ENCODE results near the gene PRH1.

PRH1 gene

GRCh38 chr12:10884086-10884725, at the start of gene PRH1:
Gene PRH1, minus strand, starts transcription at chr12:10884255. Its CDS starts 38 bp downstream, at chr12:10884217.
- no peak for DNase-seq (ENCODE audit: low read depth)

DNA sequence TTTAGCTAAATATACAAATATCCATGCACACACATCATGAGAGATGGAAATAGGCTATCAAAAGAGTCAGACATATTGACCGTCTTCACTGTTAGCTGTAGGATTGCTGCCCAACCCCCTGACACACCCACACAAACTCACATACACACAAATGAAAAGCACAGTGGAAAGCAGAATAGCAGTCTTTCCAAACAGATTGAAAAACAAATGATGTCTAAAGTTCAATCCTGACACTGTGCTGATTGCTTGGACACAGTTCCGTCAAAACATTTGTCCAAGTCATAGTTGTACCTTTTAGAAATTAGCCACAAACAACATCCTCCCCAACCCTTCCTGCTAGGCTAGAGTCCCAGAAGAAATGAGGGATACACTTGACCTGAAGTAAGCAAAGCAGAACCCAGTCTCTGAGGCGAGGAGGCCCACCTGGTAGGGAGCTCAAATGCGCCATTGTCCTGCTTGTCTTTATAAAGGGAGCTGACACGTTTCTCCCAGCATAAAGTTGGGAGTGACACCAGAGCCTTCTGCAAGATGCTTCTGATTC, 44.8 kb upstream of the PRH1 start, which contains the start of gene PRH2:
Gene PRH2, plus strand, starts transcription at position 491 of the 541 bp plus-strand sequence. Its CDS starts 38 bp downstream, at position 529.
- no peak for DNase-seq (ENCODE audit: low read depth)

GRCh38 chr12:10926269-10926668, 42.2 kb upstream of the PRH1 start:
- DNase-seq (ENCODE audit: low read depth), result no peak

DNA sequence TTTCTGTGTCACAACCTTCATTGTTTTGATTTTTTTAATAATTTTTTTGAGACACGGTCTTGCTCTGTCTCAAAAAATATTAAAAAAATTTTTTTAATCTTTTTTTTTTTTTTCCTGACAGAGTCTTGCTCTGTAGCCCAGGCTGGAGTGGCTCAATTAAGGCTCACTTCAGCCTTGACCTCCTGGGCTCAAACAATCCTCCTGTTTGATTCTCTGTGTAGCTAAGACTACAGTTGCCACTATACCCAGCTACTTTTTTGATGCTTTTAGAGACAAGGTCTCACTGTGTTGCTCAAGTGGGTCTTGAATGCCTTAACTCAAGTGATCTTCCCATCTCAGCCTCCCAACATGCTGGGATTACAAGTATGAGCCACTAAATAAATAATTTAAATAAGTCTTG, 35.8 kb upstream of the PRH1 start:
- no peak for DNase-seq (ENCODE audit: low read depth)

- no peak for DNase-seq (ENCODE audit: low read depth)
Observed at GRCh38 chr12:10910380-10910779, 26.3 kb upstream of the PRH1 start.

DNA sequence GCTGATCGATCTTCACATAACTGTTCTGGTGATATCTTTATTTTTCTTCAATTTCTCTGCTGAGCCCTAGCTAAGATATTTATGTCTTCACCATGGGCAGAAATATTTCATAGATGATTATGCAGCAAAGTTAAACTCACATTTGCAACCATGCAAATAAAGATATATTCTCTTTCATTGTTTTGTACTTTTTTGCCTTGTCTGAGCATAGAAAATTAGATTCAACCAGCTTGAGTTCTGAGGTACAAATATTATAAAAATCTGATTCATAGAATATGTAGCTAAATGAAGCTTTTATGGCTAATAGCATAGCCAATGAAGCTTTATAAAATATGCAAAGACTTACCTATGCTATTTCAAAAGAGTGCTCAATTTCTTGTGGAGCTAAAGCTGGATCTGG, 25.4 kb upstream of the PRH1 start, which contains the start of gene TAS2R13:
Gene TAS2R13, minus strand, starts transcription at position 101 of the 400 bp plus-strand sequence. CDS start 264 bp downstream, outside the sequence.
- DNase-seq (ENCODE audit: low read depth), result no peak

- no peak for DNase-seq (ENCODE audit: low read depth)
Observed at GRCh38 chr12:10904686-10905085, 20.6 kb upstream of the PRH1 start.

DNA sequence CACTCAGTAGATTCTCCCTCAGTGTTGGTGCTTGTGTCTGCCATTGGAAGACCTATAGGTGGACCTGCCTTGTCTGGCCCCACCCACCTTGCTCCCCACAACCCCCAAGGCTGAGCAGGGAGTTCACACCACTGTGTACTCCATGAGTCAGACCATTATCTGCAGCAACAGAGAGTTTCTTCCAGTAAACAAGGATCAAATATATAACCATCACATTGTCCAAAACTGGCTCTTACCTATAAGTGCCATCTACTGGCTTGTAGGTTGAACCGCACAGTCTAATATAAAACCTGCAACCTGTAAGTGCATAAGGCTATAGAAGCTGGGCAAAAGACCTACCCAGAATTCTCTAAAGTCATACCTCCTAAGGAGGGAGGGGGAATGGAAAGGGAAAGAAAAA, 17.4 kb upstream of the PRH1 start:
- no peak for DNase-seq (ENCODE audit: low read depth)

DNA sequence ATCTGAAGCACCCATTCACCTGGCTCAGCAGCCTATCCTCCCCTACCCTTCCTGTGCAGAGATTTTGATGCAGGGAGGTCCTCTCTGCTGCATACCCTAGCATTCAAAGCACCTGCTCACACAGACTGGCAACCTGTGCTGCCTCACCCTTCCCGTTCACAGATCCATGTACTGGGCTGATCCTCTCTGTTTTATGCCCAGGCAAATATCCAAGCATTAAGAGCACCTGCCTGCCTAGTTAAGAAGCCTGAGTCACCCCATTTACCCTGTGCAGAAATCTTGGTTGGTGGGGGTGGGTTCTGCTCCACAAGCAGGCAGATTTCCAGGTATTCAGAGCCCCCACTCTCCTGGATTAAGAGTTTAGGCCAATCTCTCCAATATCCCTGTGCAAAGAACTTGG, 16.9 kb upstream of the PRH1 start:
- no peak for DNase-seq (ENCODE audit: low read depth)

DNA sequence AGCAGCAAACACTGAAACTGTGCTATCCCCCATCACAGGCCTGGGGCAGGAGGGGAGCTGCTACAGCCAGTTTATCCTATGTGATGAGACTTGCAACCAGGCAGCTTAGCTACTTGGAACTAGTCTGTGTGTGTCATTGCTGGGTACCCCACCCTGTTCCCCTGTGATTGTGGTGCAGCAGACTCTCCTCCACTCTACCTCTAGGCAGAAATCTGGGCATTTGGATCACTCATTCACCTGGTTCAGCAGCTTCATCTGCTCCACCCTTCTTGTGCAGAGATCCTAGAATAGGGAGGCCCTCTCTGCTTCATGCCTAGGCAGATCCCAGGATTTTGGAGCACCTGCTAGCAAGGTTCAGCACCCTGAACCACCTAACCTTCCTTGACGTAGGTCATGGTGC, 16.5 kb upstream of the PRH1 start:
- no peak for DNase-seq (ENCODE audit: low read depth)

DNA sequence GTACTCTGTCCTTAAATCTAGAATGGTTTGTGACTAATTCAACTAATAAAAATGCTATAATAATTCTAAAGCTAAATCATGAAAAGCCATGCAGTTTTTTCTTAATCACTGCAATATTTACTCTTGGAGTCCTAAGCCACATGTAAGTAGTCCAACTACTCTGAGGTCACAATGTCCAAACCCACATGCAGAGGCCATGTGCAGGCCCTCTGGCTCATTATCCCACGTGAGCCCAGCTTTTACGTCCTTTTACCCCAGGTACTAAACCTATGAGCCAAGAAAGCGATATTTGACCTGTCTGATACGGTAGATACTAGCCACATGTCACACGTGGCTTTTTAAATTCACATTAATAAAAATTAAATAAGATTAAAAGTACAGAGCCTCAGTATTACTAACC, 12.8 kb upstream of the PRH1 start:
- no peak for DNase-seq (ENCODE audit: low read depth)

DNA sequence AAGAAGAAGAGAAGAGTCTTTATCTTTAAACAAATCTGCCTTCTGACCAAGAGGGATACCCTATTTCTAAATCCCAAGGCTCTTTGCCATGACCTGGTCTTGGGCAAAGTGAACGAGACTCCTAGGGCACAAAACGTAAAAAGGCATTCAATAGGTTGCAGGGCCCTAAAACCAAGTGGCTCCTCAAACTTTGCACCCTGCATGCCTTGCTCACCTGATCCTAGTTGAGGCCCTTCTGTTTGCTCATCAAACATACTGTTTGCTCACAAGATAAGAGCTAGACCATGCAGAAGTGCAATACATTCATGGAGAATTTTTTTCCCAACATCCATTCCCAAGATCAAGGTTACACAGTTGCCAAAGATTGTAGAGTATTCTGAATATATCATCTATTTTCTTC, 7.9 kb upstream of the PRH1 start:
- DNase-seq (ENCODE audit: low read depth), result no peak

DNA sequence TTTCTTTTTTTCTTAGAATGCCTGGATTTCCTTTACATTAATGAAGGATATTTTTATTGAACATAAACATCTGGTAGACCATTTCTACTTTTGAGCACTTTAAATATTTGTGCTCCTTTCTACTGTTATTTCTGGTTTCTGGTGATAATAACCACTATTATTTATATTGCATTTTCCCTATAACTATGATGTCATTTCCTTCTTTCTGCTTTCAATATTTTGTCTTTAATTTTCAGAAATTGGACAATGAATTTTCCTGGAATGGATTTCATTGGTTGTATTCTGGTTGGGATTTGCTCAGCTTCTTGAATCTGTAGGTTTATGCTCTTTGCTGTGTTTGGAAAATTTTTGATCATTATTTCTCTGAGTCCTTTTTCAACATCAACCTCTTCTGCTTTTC, 5.2 kb upstream of the PRH1 start:
- no peak for DNase-seq (ENCODE audit: low read depth)

DNA sequence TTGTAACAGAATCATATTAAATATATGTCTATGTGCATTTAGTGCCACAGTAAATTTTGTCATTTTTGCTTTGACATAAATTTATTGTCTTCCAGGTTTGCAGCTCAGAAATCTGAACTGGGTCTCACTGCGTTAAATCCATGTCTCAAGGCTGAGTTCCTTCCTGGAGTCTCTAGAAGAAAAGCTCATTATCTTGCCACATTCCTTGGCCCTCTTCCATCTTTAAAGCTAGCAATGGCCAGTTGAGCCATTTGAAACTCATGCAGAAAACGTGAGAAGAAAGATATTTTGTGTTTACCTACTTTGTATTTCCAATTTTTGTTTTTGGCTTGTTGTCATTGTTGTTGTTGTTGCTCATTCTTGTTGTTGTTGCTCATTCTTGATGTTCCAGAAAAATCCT, 10.7 kb downstream of the PRH1 start:
- no peak for DNase-seq (ENCODE audit: low read depth)

GRCh38 chr12:10867381-10867780, 16.7 kb downstream of the PRH1 start:
- DNase-seq (ENCODE audit: low read depth), result no peak

GRCh38 chr12:10863512-10864218, 20.4 kb downstream of the PRH1 start:
- no peak for DNase-seq (ENCODE audit: low read depth)

GRCh38 chr12:10861366-10861765, 22.7 kb downstream of the PRH1 start:
- no peak for DNase-seq (ENCODE audit: low read depth)

DNA sequence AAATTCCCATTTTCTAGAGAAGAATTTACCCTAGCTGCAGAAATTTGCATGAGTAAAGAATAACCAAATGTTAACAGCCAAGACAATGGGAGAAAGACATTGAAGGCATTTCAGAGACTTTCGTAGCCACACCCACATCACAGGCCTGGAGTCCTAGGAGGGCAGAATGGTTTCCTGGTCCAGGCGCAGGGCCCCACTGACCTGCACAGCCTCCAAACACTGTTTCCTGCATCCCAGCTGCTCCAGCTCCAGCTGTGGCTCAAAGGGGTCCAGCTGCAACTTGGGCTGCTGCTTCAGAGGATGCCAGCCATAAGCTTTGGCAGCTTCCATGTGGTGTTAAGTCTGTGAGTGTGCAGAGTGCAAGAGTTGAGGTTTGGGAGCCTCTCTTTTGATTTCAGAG, 28.2 kb downstream of the PRH1 start:
- no peak for DNase-seq (ENCODE audit: low read depth)

DNA sequence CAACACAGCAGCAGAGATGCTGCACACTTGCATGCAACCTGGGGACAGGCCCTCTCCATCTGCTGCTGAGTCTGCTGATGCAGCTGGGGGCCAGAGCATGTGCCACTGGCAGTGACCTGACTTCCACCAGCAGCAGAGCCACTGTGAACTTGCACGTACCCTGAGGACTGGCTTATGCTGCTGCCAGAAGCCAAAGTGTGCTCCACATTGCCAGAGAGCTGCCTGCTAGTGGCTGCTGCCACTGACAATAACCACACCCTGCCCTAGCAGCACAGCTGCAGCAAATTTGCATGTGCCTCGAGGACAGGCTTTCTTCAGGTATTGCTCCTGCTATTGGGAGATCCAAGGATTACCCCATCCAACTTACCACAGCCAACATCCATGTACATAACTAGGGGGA, 30.3 kb downstream of the PRH1 start:
- no peak for DNase-seq (ENCODE audit: low read depth)

DNA sequence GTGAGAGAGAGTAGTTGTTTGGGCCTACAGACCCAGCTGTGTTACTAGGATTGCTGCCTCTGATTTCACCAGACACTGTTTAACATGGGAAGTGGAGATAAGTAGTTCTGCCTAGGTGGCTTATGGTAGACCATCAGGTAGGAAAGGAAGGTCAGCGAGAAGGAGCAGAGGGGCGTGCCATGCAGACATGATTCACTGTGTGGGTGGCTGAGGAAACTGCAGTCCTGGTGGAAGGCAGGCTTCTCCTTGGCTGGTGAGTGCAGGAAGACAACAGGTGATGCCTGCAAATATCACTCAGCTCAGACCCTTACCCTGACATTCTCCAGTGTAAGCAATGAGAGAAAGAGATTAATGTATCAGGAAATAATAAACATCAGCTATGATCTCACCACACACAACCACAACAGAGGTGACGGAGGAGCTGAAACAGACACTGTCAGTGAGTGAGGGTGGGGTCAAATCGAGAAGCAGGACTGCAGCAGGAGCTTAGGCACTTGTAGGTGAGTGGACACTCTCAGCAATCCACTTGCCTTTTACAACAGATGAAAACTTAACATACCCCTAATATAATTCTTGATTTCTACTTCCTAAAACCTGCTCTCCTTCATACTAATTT, 32.7 kb downstream of the PRH1 start:
- no peak for DNase-seq (ENCODE audit: low read depth)

- DNase-seq (ENCODE audit: low read depth), result no peak
Observed at GRCh38 chr12:10849425-10849878, 34.6 kb downstream of the PRH1 start, which contains the start of gene PRR4. Gene PRR4, minus strand, starts transcription at chr12:10849475. Its CDS starts 38 bp downstream, at chr12:10849437.

GRCh38 chr12:10847744-10848143, 36.3 kb downstream of the PRH1 start:
- no peak for DNase-seq (ENCODE audit: low read depth)

DNA sequence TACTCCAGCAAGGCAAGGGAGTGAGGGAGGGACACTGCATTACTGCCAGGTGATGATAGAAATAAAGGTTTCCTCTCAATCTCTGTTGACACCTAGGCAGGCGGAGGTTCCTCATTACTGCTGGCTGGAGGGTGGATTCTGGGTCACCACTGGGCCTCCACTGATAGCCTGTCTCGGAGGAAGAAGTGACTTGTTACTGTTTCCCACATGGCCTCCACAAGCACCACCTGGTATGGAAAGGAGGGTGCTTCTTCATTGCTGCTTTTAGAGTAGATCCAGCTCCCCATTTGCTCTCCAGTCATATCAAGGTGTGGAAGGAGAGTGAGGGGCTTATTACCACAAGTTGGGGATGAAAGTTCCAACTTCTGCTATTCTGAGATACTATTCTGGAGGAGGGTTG, 41.2 kb downstream of the PRH1 start:
- no peak for DNase-seq (ENCODE audit: low read depth)

Data from stimulated activated CD8-positive, alpha-beta memory T cell treated with anti-CD3 and anti-CD28 coated beads, Interleukin-7, amount 100 ng/mL, for 24 hours (primary cell).